Measurements from ENCODE around the gene LIG4. TPM values are rescaled to one million over a fixed set of nuclear protein-coding genes. Genes with fewer than 3 reads are reported as not detected.

LIG4 gene
- total and polyA plus RNA-seq, 9 of the 15 experiments (the other 6 are each of a cell fraction or from before 2014, with no cell fraction given): 1.5 to 7.8 (median 5.1) TPM

DNA sequence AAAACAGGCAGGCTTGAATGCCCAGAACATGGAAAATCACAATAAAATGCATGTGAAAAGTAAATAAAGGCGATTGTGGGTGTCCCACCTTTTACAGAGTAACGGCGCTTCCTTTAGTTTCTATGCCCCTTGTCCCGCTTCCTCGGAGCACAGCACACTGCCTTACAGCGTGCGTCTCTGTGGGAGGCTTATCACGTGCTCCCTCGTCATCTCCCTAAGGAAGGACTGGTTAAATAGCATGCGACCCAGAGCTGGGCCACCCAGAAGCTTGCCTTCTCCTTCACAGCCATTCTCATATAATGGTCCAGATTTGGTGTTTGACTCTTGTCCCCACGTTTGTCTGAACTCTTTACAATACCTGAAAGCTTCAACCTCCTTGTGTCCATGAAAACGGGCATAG is 56.6 kb downstream of the LIG4 start:
- DNase-seq (ENCODE audit: extremely low read depth in 1 of 4, low spot score in 3 of 4): peak in 1 of 4 experiments; percentile 1
- Histone ChIP-seq H3K4me2 (ENCODE audit: insufficient read depth, low read length) (0 out of 2 replicates have a peak overlapping the region, but pooled peaks have one; percentile 3), H3K9me3 (replicated peaks; ENCODE audit: control insufficient read depth, insufficient read depth, low read depth, low read length) (no peaks in the 10 kb centered on the region), H3K4me1 (replicated peaks in 1 of 2; ENCODE audit: control insufficient read depth in 2 of 2, insufficient read depth in 2 of 2, low read length in 2 of 2) (no peaks in the 10 kb centered on the region), H3K36me3 (ENCODE audit: control insufficient read depth, insufficient read depth, low read length) (no peaks in the 10 kb centered on the region), H3K27me3 (ENCODE audit: control insufficient read depth in 2 of 2, insufficient read depth in 2 of 2, low read length in 2 of 2) (no peaks in the 10 kb centered on the region), H3K79me2 (ENCODE audit: control insufficient read depth, insufficient read depth, low read length) (no peaks in the 10 kb centered on the region), H3K9ac (ENCODE audit: insufficient read depth in 1 of 2, low read depth in 2 of 2, low read length in 2 of 2) (no peak overlapping the region), H4K20me1 (replicated peaks; ENCODE audit: control insufficient read depth, insufficient read depth, low read length) (no peaks in the 10 kb centered on the region), H3K4me3 (no peak overlapping the region), H2AFZ (ENCODE audit: low read depth, low read length) (peak overlapping the region; percentile 59; the same call in 1 of the 2 replicates), H3K27ac (ENCODE audit: extremely low read depth, low read depth, low read length) (no peak overlapping the region), H3K9me1 (ENCODE audit: control insufficient read depth, insufficient read depth, low read length) (no peaks in the 10 kb centered on the region)
- no peak for FAIRE-seq
- intact Hi-C loops (cut with micrococcal nuclease): no loop called here
- CTCF ChIA-PET (ENCODE audit: low intra/inter-chr PET ratio): no interaction called here
- peak; percentile 51; the same call in 2 of the 3 replicates for ATAC-seq
- POLR2A ChIA-PET: no interaction called here
- WGBS (ENCODE audit: insufficient coverage, low coverage, missing lambda C conversion rate): 12% methylated on average over 6 of the region's 12 CpGs
- TF ChIP-seq L3MBTL2 (IDR thresholded peaks at IDR 0.05): peak; percentile 40; the same call in 1 of the 2 replicates
- TF ChIP-seq, protein P1, sequence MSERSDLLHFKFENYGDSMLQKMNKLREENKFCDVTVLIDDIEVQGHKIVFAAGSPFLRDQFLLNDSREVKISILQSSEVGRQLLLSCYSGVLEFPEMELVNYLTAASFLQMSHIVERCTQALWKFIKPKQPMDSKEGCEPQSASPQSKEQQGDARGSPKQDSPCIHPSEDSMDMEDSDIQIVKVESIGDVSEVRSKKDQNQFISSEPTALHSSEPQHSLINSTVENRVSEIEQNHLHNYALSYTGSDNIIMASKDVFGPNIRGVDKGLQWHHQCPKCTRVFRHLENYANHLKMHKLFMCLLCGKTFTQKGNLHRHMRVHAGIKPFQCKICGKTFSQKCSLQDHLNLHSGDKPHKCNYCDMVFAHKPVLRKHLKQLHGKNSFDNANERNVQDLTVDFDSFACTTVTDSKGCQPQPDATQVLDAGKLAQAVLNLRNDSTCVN (CRISPR knock-in tag; IDR thresholded peaks at IDR 0.05): no peak
- TF ChIP-seq, protein P2, sequence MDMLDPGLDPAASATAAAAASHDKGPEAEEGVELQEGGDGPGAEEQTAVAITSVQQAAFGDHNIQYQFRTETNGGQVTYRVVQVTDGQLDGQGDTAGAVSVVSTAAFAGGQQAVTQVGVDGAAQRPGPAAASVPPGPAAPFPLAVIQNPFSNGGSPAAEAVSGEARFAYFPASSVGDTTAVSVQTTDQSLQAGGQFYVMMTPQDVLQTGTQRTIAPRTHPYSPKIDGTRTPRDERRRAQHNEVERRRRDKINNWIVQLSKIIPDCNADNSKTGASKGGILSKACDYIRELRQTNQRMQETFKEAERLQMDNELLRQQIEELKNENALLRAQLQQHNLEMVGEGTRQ (CRISPR knock-in tag; IDR thresholded peaks at IDR 0.05): peak; percentile 45
- in situ Hi-C loops (cut with MboI): loop anchor here (5.0 kb wide), 1 partner anchor 946 kb away; no protein-coding TSS in a partner anchor
- BruUV-seq (replicated peaks): no TSS peak

Other genes starting within 250 kb of the LIG4 start
- 3.5 and 4.0 TPM in 2 replicates for gene ABHD13, start 2.9 kb upstream of the LIG4 start, total RNA-seq (2014; rRNA removed)
- 4.2 TPM in 2 replicates for gene ABHD13, start 2.9 kb upstream of the LIG4 start, total RNA-seq (2014; rRNA removed; fragmentation: Illumina TruSeq; extraction: Trizol)
- 3.8 and 4.1 TPM in 2 replicates for gene ABHD13, start 2.9 kb upstream of the LIG4 start, total RNA-seq (2015; rRNA removed; fragmentation: Illumina TruSeq; extraction: Trizol)
- 3.9 and 4.3 TPM in 2 replicates for gene ABHD13, start 2.9 kb upstream of the LIG4 start, total RNA-seq (2021)
- 5.8 and 7.0 TPM in 2 replicates for gene ABHD13, start 2.9 kb upstream of the LIG4 start, polyA plus RNA-seq (2011; rRNA removed)
- gene ABHD13, start 2.9 kb upstream of the LIG4 start, polyA plus RNA-seq (2014; fragmentation: Illumina TruSeq; extraction: Trizol): 4.5 and 5.0 TPM in 2 replicates
- 1 to 10 TPM; 1.7 to 2.7 TPM for gene ABHD13, start 2.9 kb upstream of the LIG4 start, polyA plus RNA-seq (2014; fragmentation: Nextera tagmentation; extraction: Ambion mirVana)
- gene ABHD13, start 2.9 kb upstream of the LIG4 start, polyA plus RNA-seq (2014; rRNA removed): 4.0 and 4.1 TPM in 2 replicates
- 1.1 and 2.0 TPM in 2 replicates for gene TNFSF13B, start 54.2 kb upstream of the LIG4 start, total RNA-seq (2014; rRNA removed)
- 1.2 and 1.4 TPM in 2 replicates for gene TNFSF13B, start 54.2 kb upstream of the LIG4 start, total RNA-seq (2014; rRNA removed; fragmentation: Illumina TruSeq; extraction: Trizol)
- 1.5 and 2.0 TPM in 2 replicates for gene TNFSF13B, start 54.2 kb upstream of the LIG4 start, total RNA-seq (2015; rRNA removed; fragmentation: Illumina TruSeq; extraction: Trizol)
- 0.94 and 2.1 TPM in 2 replicates for gene TNFSF13B, start 54.2 kb upstream of the LIG4 start, total RNA-seq (2021)
- gene TNFSF13B, start 54.2 kb upstream of the LIG4 start, polyA plus RNA-seq (2011; rRNA removed): 1.5 and 3.3 TPM in 2 replicates
- gene TNFSF13B, start 54.2 kb upstream of the LIG4 start, polyA plus RNA-seq (2014; fragmentation: Illumina TruSeq; extraction: Trizol): 1.5 TPM in 2 replicates
- 1 to 10 TPM; 1.3 to 1.9 TPM for gene TNFSF13B, start 54.2 kb upstream of the LIG4 start, polyA plus RNA-seq (2014; fragmentation: Nextera tagmentation; extraction: Ambion mirVana)
- gene TNFSF13B, start 54.2 kb upstream of the LIG4 start, polyA plus RNA-seq (2014; rRNA removed): 1.0 and 1.1 TPM in 2 replicates